WTC11 (cell line): ENCODE results near the gene LYPD6. TPM values are rescaled to one million over a fixed set of nuclear protein-coding genes. Genes with fewer than 3 reads are reported as not detected.

ENCODE experiments used
- ATAC-seq: fragments of 200-7000 bp; cut with Tn5 transposase; 2 replicates; pipeline ENCODE4 v1.10.0; 2021; ENCODE audit warnings: mild to moderate bottlenecking, moderate library complexity
- CTCF ChIA-PET: fragments of 300-600 bp; sonication (Branson Sonifier 250); formaldehyde crosslinking; loops from one replicate; lab custom pipeline; 2021; ENCODE audit warnings: antibody characterized with exemption; lab: Charles Lee
- POLR2A ChIA-PET: fragments of 350-600 bp; sonication (Branson Sonifier 250); formaldehyde crosslinking; loops from one replicate; lab custom pipeline; 2021; ENCODE audit warnings: antibody characterized with exemption; lab: Charles Lee
- DNase-seq: peaks from one replicate; pipeline ENCODE4 v3.0.0; 2021; ENCODE audit warnings: low spot score
- H3K27ac Mint-ChIP-seq: 2 replicates; pipeline ENCODE4 v1.8.0; 2021; ENCODE audit warnings: mixed read lengths
- H3K27me3 Mint-ChIP-seq: 2 replicates; pipeline ENCODE4 v1.8.0; 2021; ENCODE audit warnings: low read depth, mild to moderate bottlenecking, moderate library complexity, mixed read lengths
- H3K36me3 Mint-ChIP-seq: 2 replicates; pipeline ENCODE4 v1.8.0; 2021; ENCODE audit warnings: mixed read lengths
- H3K4me1 Mint-ChIP-seq: 2 replicates; pipeline ENCODE4 v1.8.0; 2022; ENCODE audit warnings: mixed read lengths
- H3K4me3 Mint-ChIP-seq: 2 replicates; pipeline ENCODE4 v1.8.0; 2021; ENCODE audit warnings: mild to moderate bottlenecking, moderate library complexity, mixed read lengths
- H3K9me3 Mint-ChIP-seq: 2 replicates; pipeline ENCODE4 v1.8.0; 2021; ENCODE audit warnings: mixed read lengths
- ATF1 ChIP-seq: sonication (generic); formaldehyde crosslinking; IDR thresholded peaks from 2 replicates; pipeline ENCODE4 v1.8.1; 2023; ENCODE audit warnings: mild to moderate bottlenecking, moderate library complexity, missing genetic modification reagents
- CREB1 ChIP-seq: sonication (generic); formaldehyde crosslinking; IDR thresholded peaks from 2 replicates; pipeline ENCODE4 v1.8.0; 2023; ENCODE audit warnings: mild to moderate bottlenecking, missing genetic modification reagents
- E2F1 ChIP-seq: sonication (generic); formaldehyde crosslinking; IDR thresholded peaks from 2 replicates; pipeline ENCODE4 v1.8.0; 2022; ENCODE audit warnings: mild to moderate bottlenecking, missing genetic modification reagents
- ELF4 ChIP-seq: sonication (generic); formaldehyde crosslinking; IDR thresholded peaks from 2 replicates; pipeline ENCODE4 v1.8.1; 2022; ENCODE audit warnings: low read depth, mild to moderate bottlenecking, moderate library complexity, missing genetic modification reagents
- EMX1 ChIP-seq: fragments of 250-450 bp; sonication (Bioruptor Pico); IDR thresholded peaks from 2 replicates; pipeline ENCODE4 v1.8.0; 2021; ENCODE audit warnings: mild to moderate bottlenecking
- FOXK1 ChIP-seq: sonication (generic); formaldehyde crosslinking; IDR thresholded peaks from 2 replicates; pipeline ENCODE4 v1.8.0; 2022; ENCODE audit warnings: mild to moderate bottlenecking, moderate library complexity, missing genetic modification reagents
- HMGXB4 ChIP-seq: sonication (generic); formaldehyde crosslinking; IDR thresholded peaks from 2 replicates; pipeline ENCODE4 v1.8.1; 2023; ENCODE audit warnings: mild to moderate bottlenecking, moderate library complexity, missing genetic modification reagents
- IRF2 ChIP-seq: sonication (generic); formaldehyde crosslinking; IDR thresholded peaks from 2 replicates; pipeline ENCODE4 v1.8.0; 2022; ENCODE audit warnings: low read depth, missing genetic modification reagents, borderline replicate concordance
- JAZF1 ChIP-seq: fragments of 250-450 bp; sonication (Bioruptor Pico); IDR thresholded peaks from 2 replicates; pipeline ENCODE4 v1.9.0; 2021; ENCODE audit warnings: moderate library complexity, mild to moderate bottlenecking, inconsistent platforms
- MYBL2 ChIP-seq: sonication (generic); formaldehyde crosslinking; IDR thresholded peaks from 2 replicates; pipeline ENCODE4 v1.8.1; 2023; ENCODE audit warnings: mild to moderate bottlenecking, moderate library complexity, missing genetic modification reagents
- NR3C1 ChIP-seq: sonication (generic); formaldehyde crosslinking; conservative IDR thresholded peaks from 2 replicates; pipeline ENCODE4 v1.8.1; 2023; ENCODE audit warnings: low read depth, mild to moderate bottlenecking, missing genetic modification reagents
- PRRX2 ChIP-seq: fragments of 250-450 bp; sonication (Bioruptor Pico); IDR thresholded peaks from 2 replicates; pipeline ENCODE4 v1.8.0; 2021; ENCODE audit warnings: mild to moderate bottlenecking
- RELA ChIP-seq: sonication (generic); formaldehyde crosslinking; IDR thresholded peaks from 2 replicates; pipeline ENCODE4 v1.8.1; 2022; ENCODE audit warnings: missing genetic modification reagents, mild to moderate bottlenecking, borderline replicate concordance
- TP53 ChIP-seq: sonication (generic); formaldehyde crosslinking; IDR thresholded peaks from 2 replicates; pipeline ENCODE4 v1.8.1; 2023; ENCODE audit warnings: mild to moderate bottlenecking, missing genetic modification reagents
- ZNF219 ChIP-seq: sonication (generic); formaldehyde crosslinking; IDR thresholded peaks from 2 replicates; pipeline ENCODE4 v1.8.0; 2023; ENCODE audit warnings: missing genetic modification reagents, mild to moderate bottlenecking, borderline replicate concordance
- ZNF232 ChIP-seq: sonication (generic); formaldehyde crosslinking; IDR thresholded peaks from 2 replicates; pipeline ENCODE4 v1.8.0; 2022; ENCODE audit warnings: mild to moderate bottlenecking, missing genetic modification reagents
- ZNF281 ChIP-seq: sonication (generic); formaldehyde crosslinking; IDR thresholded peaks from 2 replicates; pipeline ENCODE4 v1.8.0; 2023; ENCODE audit warnings: mild to moderate bottlenecking, missing genetic modification reagents
- ZNF317 ChIP-seq: sonication (generic); formaldehyde crosslinking; IDR thresholded peaks from 2 replicates; pipeline ENCODE4 v1.8.1; 2023; ENCODE audit warnings: low read depth, mild to moderate bottlenecking, moderate library complexity, missing genetic modification reagents, borderline replicate concordance
- total RNA-seq: library from RNA; stranded (reverse); gene quantifications from 3 replicates; pipeline ENCODE4 v1.2.3, GENCODE V29; 2021
- TF ChIP-seq, protein P1 (sequence below): sonication (generic); formaldehyde crosslinking; IDR thresholded peaks from 2 replicates; pipeline ENCODE4 v1.8.0; 2022; ENCODE audit warnings: mild to moderate bottlenecking, missing genetic modification reagents
- TF ChIP-seq, protein P2 (sequence below): fragments of 250-450 bp; sonication (Bioruptor Pico); IDR thresholded peaks from 2 replicates; pipeline ENCODE4 v1.9.0; 2021; ENCODE audit warnings: mild to moderate bottlenecking, borderline replicate concordance
- TF ChIP-seq, protein P3 (sequence below): sonication (generic); formaldehyde crosslinking; IDR thresholded peaks from 2 replicates; pipeline ENCODE4 v1.8.1; 2022; ENCODE audit warnings: low read depth, mild to moderate bottlenecking, moderate library complexity, missing genetic modification reagents, borderline replicate concordance

The LYPD6 gene
- total RNA-seq, 1 experiment from 2014 or later, result 4.8 TPM

GRCh38 chr2:149446748-149447147, 116.4 kb downstream of the LYPD6 start (continued):
- no peak for TF ChIP-seq ZNF281
- TF ChIP-seq FOXK1 (CRISPR knock-in tag), result no peak
- no peak for TF ChIP-seq ATF1 (CRISPR knock-in tag)
- no peak for TF ChIP-seq NR3C1
- TF ChIP-seq ELF4 (CRISPR knock-in tag), result no peak
- no peak for TF ChIP-seq EMX1
- TF ChIP-seq MYBL2 (CRISPR knock-in tag), result no peak
- no peak for TF ChIP-seq RELA (CRISPR knock-in tag)
- TF ChIP-seq, protein P1, sequence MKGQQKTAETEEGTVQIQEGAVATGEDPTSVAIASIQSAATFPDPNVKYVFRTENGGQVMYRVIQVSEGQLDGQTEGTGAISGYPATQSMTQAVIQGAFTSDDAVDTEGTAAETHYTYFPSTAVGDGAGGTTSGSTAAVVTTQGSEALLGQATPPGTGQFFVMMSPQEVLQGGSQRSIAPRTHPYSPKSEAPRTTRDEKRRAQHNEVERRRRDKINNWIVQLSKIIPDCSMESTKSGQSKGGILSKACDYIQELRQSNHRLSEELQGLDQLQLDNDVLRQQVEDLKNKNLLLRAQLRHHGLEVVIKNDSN (CRISPR knock-in tag), result no peak
- no peak for TF ChIP-seq HMGXB4 (CRISPR knock-in tag)
- no peak for TF ChIP-seq JAZF1 (CRISPR knock-in tag)
- TF ChIP-seq, protein P2, sequence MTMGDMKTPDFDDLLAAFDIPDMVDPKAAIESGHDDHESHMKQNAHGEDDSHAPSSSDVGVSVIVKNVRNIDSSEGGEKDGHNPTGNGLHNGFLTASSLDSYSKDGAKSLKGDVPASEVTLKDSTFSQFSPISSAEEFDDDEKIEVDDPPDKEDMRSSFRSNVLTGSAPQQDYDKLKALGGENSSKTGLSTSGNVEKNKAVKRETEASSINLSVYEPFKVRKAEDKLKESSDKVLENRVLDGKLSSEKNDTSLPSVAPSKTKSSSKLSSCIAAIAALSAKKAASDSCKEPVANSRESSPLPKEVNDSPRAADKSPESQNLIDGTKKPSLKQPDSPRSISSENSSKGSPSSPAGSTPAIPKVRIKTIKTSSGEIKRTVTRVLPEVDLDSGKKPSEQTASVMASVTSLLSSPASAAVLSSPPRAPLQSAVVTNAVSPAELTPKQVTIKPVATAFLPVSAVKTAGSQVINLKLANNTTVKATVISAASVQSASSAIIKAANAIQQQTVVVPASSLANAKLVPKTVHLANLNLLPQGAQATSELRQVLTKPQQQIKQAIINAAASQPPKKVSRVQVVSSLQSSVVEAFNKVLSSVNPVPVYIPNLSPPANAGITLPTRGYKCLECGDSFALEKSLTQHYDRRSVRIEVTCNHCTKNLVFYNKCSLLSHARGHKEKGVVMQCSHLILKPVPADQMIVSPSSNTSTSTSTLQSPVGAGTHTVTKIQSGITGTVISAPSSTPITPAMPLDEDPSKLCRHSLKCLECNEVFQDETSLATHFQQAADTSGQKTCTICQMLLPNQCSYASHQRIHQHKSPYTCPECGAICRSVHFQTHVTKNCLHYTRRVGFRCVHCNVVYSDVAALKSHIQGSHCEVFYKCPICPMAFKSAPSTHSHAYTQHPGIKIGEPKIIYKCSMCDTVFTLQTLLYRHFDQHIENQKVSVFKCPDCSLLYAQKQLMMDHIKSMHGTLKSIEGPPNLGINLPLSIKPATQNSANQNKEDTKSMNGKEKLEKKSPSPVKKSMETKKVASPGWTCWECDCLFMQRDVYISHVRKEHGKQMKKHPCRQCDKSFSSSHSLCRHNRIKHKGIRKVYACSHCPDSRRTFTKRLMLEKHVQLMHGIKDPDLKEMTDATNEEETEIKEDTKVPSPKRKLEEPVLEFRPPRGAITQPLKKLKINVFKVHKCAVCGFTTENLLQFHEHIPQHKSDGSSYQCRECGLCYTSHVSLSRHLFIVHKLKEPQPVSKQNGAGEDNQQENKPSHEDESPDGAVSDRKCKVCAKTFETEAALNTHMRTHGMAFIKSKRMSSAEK, result no peak

DNA sequence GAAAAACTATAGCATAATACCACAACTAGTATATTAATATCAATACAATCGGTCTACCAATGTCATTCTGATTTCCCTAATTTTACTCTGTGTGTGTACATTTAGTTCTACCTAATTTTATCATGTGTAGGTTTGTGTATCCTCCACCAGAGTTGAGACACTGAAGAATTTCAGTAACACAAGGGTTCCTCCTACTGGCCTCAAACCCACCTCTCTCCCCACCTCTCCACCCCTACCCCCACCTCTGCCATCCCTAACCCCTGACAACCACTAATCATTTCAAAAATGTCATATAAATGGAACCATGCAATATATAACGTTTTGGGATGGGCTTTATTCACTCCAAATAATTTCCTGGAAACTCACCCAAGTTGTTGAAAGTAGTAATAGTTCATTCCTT, 117.9 kb downstream of the LYPD6 start:
- ATAC-seq (peak; percentile 64; the same call in 1 of the 2 replicates), DNase-seq (no peak)
- no peak overlapping the region for H3K27ac Mint-ChIP-seq
- TF ChIP-seq ZNF219 (CRISPR knock-in tag) (no peak), RELA (CRISPR knock-in tag) (no peak), ATF1 (CRISPR knock-in tag) (no peak), PRRX2 (CRISPR knock-in tag) (no peak), NR3C1 (no peak), ZNF317 (CRISPR knock-in tag) (no peak), IRF2 (CRISPR knock-in tag) (no peak), ZNF232 (CRISPR knock-in tag) (no peak), TP53 (CRISPR knock-in tag) (no peak), E2F1 (CRISPR knock-in tag) (no peak), CREB1 (no peak)
- TF ChIP-seq, protein P3, sequence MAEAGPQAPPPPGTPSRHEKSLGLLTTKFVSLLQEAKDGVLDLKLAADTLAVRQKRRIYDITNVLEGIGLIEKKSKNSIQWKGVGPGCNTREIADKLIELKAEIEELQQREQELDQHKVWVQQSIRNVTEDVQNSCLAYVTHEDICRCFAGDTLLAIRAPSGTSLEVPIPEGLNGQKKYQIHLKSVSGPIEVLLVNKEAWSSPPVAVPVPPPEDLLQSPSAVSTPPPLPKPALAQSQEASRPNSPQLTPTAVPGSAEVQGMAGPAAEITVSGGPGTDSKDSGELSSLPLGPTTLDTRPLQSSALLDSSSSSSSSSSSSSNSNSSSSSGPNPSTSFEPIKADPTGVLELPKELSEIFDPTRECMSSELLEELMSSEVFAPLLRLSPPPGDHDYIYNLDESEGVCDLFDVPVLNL, result no peak

More for the DNA sequence above, 117.9 kb downstream of the LYPD6 start:
- CTCF ChIA-PET, result no interaction called here
- POLR2A ChIA-PET, result no interaction called here
- Mint-ChIP-seq H3K9me3 (no peaks in the 10 kb centered on the region), H3K36me3 (no peaks in the 10 kb centered on the region), H3K27me3 (peaks cover 58% of the 10 kb centered on the region), H3K4me3 (no peak overlapping the region), H3K4me1 (peaks cover 19% of the 10 kb centered on the region)
